GM23338 (cell line): ENCODE results near the gene ZFPL1. TPM values are rescaled to one million over a fixed set of nuclear protein-coding genes. Genes with fewer than 3 reads are reported as not detected.

Source experiments
- ATAC-seq: fragments of 200-7000 bp; cut with Tn5 transposase; 3 replicates; pipeline ENCODE4 v1.9.1; 2020
- DNase-seq: peaks from one replicate; pipeline ENCODE4 v3.0.0-alpha.2; 2015; ENCODE audit warnings: low spot score
- H2AFZ ChIP-seq: fragments of 200-600 bp; sonication (generic); 2 replicates; pipeline ENCODE4 v1.8.0; 2016; ENCODE audit warnings: antibody characterized with exemption, mild to moderate bottlenecking, moderate library complexity
- H3F3A ChIP-seq: fragments of 200-600 bp; sonication (generic); replicated peaks from 2 replicates; pipeline ENCODE4 v1.8.0; 2017; ENCODE audit warnings: antibody characterized with exemption, mixed run types, low read depth
- H3K27ac ChIP-seq: fragments of 200-600 bp; sonication (generic); 2 replicates; pipeline ENCODE4 v1.6.1; 2016; ENCODE audit warnings: low read depth
- H3K27me3 ChIP-seq: fragments of 200-600 bp; sonication (generic); 2 replicates; pipeline ENCODE4 v1.8.0; 2016; ENCODE audit warnings: mild to moderate bottlenecking, mixed run types, moderate library complexity; ENCODE audit not compliant: insufficient read depth
- H3K36me3 ChIP-seq: fragments of 200-600 bp; sonication (generic); 2 replicates; pipeline ENCODE4 v1.8.0; 2016; ENCODE audit warnings: mild to moderate bottlenecking; ENCODE audit not compliant: insufficient read depth
- H3K4me1 ChIP-seq: fragments of 200-600 bp; sonication (generic); 2 replicates; pipeline ENCODE4 v1.8.0; 2016; ENCODE audit warnings: mild to moderate bottlenecking, moderate library complexity; ENCODE audit not compliant: insufficient read depth
- H3K4me2 ChIP-seq: fragments of 200-600 bp; sonication (generic); 2 replicates; pipeline ENCODE4 v1.7.1; 2017; ENCODE audit warnings: mixed run types
- H3K4me3 ChIP-seq: fragments of 200-600 bp; sonication (generic); 2 replicates; pipeline ENCODE4 v1.6.1; 2016; ENCODE audit warnings: mixed run types
- H3K79me2 ChIP-seq: fragments of 200-600 bp; sonication (generic); replicated peaks from 2 replicates; pipeline ENCODE4 v1.8.0; 2017; ENCODE audit warnings: mild to moderate bottlenecking; ENCODE audit not compliant: insufficient read depth
- H3K9me2 ChIP-seq: fragments of 200-600 bp; sonication (generic); 2 replicates; pipeline ENCODE4 v1.8.0; 2017; ENCODE audit not compliant: insufficient read depth
- H4K20me1 ChIP-seq: fragments of 200-600 bp; sonication (generic); replicated peaks from 2 replicates; pipeline ENCODE4 v1.8.0; 2017; ENCODE audit warnings: mild to moderate bottlenecking; ENCODE audit not compliant: insufficient read depth
- H3K27ac Mint-ChIP-seq: 2 replicates; pipeline ENCODE4 v1.8.0; 2020; ENCODE audit warnings: inconsistent platforms, mild to moderate bottlenecking, moderate library complexity, mixed read lengths
- H3K27me3 Mint-ChIP-seq: 3 replicates; pipeline ENCODE4 v1.8.0; 2022; ENCODE audit warnings: low read depth, mild to moderate bottlenecking, moderate library complexity, mixed read lengths, inconsistent platforms; ENCODE audit not compliant: insufficient read depth, poor library complexity
- H3K36me3 Mint-ChIP-seq: 3 replicates; pipeline ENCODE4 v1.8.0; 2021; ENCODE audit warnings: low read depth, mild to moderate bottlenecking, inconsistent platforms, moderate library complexity, mixed read lengths
- H3K4me1 Mint-ChIP-seq: 3 replicates; pipeline ENCODE4 v1.8.0; 2020; ENCODE audit warnings: mild to moderate bottlenecking, inconsistent platforms, mixed read lengths
- H3K4me3 Mint-ChIP-seq: 3 replicates; pipeline ENCODE4 v1.8.0; 2021; ENCODE audit warnings: moderate library complexity, mild to moderate bottlenecking, inconsistent platforms, mixed read lengths
- H3K9me3 Mint-ChIP-seq: 3 replicates; pipeline ENCODE4 v1.8.0; 2020; ENCODE audit warnings: moderate library complexity, mild to moderate bottlenecking, inconsistent platforms, mixed read lengths
- EZH2phosphoT487 ChIP-seq: fragments of 200-600 bp; sonication (generic); IDR thresholded peaks from one replicate; pipeline ENCODE4 v1.8.1; 2018; ENCODE audit warnings: antibody characterized with exemption; ENCODE audit not compliant: unreplicated experiment
- JUNB ChIP-seq: IDR thresholded peaks from one replicate; pipeline ENCODE4 v1.6.1; 2016; ENCODE audit warnings: antibody characterized with exemption; ENCODE audit not compliant: unreplicated experiment
- REST ChIP-seq: IDR thresholded peaks from one replicate; pipeline ENCODE4 v1.6.1; 2018; ENCODE audit warnings: antibody characterized with exemption; ENCODE audit not compliant: unreplicated experiment
- polyA plus RNA-seq: library from polyadenylated mRNA; unstranded; fragments of >200 nt; fragmentation: Nextera tagmentation; extraction: Ambion mirVana; gene quantifications from 2 replicates; pipeline ENCODE4 v1.2.1, GENCODE V29; 2016
- total RNA-seq: library from RNA; depleted of rRNA; stranded (reverse); fragments of >200 nt; shearing (Covaris generic); gene quantifications from 2 replicates; pipeline ENCODE4 v1.2.3, GENCODE V29; 2014
- TF ChIP-seq, protein P1 (sequence below), 2 experiments: fragments of 200-600 bp in 1 of 2; sonication (generic) in 1 of 2; conservative IDR thresholded peaks; 2 replicates each; pipeline versions ENCODE4 v1.5.1 to v1.6.1; 2016 to 2017; ENCODE audit warnings: antibody characterized with exemption in 2 of 2, low read depth in 2 of 2, mild to moderate bottlenecking in 2 of 2, moderate library complexity in 1 of 2

Gene ZFPL1
- total and polyA plus RNA-seq, 2 experiments from 2014 or later: 26.3 to 26.8 TPM

DNA sequence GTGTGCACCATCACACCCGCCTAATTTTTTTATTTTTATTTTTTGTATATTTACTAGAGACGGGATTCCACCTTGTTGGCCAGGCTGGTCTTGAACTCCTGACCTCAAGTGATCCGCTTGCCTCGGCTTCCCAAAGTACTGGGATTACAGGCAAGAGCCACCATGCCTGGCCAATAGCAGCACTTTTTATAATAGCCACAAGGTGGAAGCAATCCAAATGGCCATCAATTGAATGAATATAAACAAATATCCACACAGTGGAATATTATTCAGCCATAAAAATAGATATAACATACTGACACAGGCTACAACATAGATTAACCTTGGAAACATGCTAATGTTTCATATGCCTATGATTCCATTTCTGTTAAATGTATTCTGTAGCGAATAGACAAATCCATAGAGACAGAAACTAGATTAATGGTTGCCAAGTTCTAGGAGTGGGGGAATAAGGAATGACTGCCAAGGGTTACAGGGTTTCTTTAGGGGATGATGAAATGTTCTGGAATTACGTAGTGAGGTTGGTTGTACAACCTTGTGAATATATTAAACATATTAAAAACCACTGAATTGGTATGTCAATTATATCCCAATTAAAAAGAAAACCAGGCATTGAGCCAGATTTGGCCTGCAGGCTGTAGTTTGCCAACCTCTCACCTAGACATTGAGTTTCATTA lies 16.8 kb downstream of the ZFPL1 start:
- Mint-ChIP-seq H3K36me3 (peaks cover 4% of the 10 kb centered on the region), H3K4me1 (peaks cover under 1% of the 10 kb centered on the region; the same call in 2 of the 3 replicates), H3K4me3 (no peak overlapping the region), H3K9me3 (no peaks in the 10 kb centered on the region), H3K27ac (no peak overlapping the region), H3K27me3 (peaks cover 3% of the 10 kb centered on the region)
- TF ChIP-seq REST: no peak
- TF ChIP-seq, protein P1, sequence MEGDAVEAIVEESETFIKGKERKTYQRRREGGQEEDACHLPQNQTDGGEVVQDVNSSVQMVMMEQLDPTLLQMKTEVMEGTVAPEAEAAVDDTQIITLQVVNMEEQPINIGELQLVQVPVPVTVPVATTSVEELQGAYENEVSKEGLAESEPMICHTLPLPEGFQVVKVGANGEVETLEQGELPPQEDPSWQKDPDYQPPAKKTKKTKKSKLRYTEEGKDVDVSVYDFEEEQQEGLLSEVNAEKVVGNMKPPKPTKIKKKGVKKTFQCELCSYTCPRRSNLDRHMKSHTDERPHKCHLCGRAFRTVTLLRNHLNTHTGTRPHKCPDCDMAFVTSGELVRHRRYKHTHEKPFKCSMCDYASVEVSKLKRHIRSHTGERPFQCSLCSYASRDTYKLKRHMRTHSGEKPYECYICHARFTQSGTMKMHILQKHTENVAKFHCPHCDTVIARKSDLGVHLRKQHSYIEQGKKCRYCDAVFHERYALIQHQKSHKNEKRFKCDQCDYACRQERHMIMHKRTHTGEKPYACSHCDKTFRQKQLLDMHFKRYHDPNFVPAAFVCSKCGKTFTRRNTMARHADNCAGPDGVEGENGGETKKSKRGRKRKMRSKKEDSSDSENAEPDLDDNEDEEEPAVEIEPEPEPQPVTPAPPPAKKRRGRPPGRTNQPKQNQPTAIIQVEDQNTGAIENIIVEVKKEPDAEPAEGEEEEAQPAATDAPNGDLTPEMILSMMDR (conservative IDR thresholded peaks at IDR 0.05; ENCODE audit: low read depth in 2 of 2): peak; percentile 13 to 37; a peak in 2 of 4 replicates
- Histone ChIP-seq H3F3A (0 out of 2 replicates have a peak, but pooled peaks cover 5% of the 10 kb centered on the region), H2AFZ (no peak overlapping the region), H4K20me1 (peaks cover 2% of the 10 kb centered on the region; the same call in 1 of the 2 replicates), H3K9me2 (no peaks in the 10 kb centered on the region), H3K36me3 (peaks cover 7% of the 10 kb centered on the region; the same call in 1 of the 2 replicates), H3K4me3 (no peak overlapping the region), H3K79me2 (peaks cover 46% of the 10 kb centered on the region), H3K27me3 (no peaks in the 10 kb centered on the region), H3K4me1 (peaks cover 6% of the 10 kb centered on the region), H3K27ac (no peak overlapping the region), H3K4me2 (no peak overlapping the region)
- DNase-seq (no peak), ATAC-seq (no peak)

- TF ChIP-seq EZH2phosphoT487 (no peak), JUNB (no peak)
- TF ChIP-seq, protein P1 (conservative IDR thresholded peaks at IDR 0.05; ENCODE audit: low read depth in 2 of 2): no peak
- no peaks in the 10 kb centered on the region; the same call in 1 of the 2 replicates for H3K4me1 ChIP-seq
- H3K27me3 ChIP-seq: no peaks in the 10 kb centered on the region
- H3K27ac Mint-ChIP-seq: no peak overlapping the region
- no peaks in the 10 kb centered on the region; the same call in 2 of the 3 replicates for H3K4me1 Mint-ChIP-seq
- H3K27me3 Mint-ChIP-seq: peaks cover 2% of the 10 kb centered on the region
- H3K4me2 ChIP-seq: no peak overlapping the region
- 0 out of 2 replicates have a peak, but pooled peaks cover 7% of the 10 kb centered on the region for H3K36me3 ChIP-seq
- H2AFZ ChIP-seq: no peak overlapping the region
- peaks cover 2% of the 10 kb centered on the region; the same call in 1 of the 2 replicates for H4K20me1 ChIP-seq
- peaks cover 40% of the 10 kb centered on the region for H3K79me2 ChIP-seq
- no peaks in the 10 kb centered on the region for H3K9me2 ChIP-seq
- H3K4me3 ChIP-seq: no peak overlapping the region
- H3K27ac ChIP-seq: no peak overlapping the region
- no peak for ATAC-seq
- peaks cover 11% of the 10 kb centered on the region for H3K36me3 Mint-ChIP-seq
- DNase-seq: no peak
- H3F3A ChIP-seq: no peaks in the 10 kb centered on the region
- no peaks in the 10 kb centered on the region; the same call in 1 of the 3 replicates for H3K9me3 Mint-ChIP-seq
- H3K4me3 Mint-ChIP-seq: no peak overlapping the region
Observed at GRCh38 chr11:65102142-65103095, 18.4 kb downstream of the ZFPL1 start.
